CD14-positive monocyte (primary cell): ENCODE measurements around the gene BRCC3. TPM values are rescaled to one million over a fixed set of nuclear protein-coding genes. Genes with fewer than 3 reads are reported as not detected.
A peak's percentile ranks its signal among the peaks of the same experiment; 100 is the strongest.

Experiments used
- DNase-seq, 3 donors: peaks; one replicate each; pipeline ENCODE4 v3.0.0-alpha.2; 2011 to 2022
- H2AFZ ChIP-seq: 2 replicates; pipeline ENCODE4 v1.6.0; 2012; ENCODE audit warnings: mild to moderate bottlenecking, low read depth, low read length, inconsistent platforms; ENCODE audit not compliant: insufficient read depth, poor library complexity, severe bottlenecking
- H3K27ac ChIP-seq, 2 donors: 1 replicate in 1 of 2; 2 replicates in 1 of 2; pipeline ENCODE4 v1.5.1; 2012 to 2013; ENCODE audit warnings: low read length in 2 of 2, control low read depth in 1 of 2, inconsistent platforms in 1 of 2, low read depth in 1 of 2, mild to moderate bottlenecking in 1 of 2
- H3K27me3 ChIP-seq, 2 donors: one replicate each; pipeline versions ENCODE4 v1.6.0 to v1.6.1; 2011 to 2013; ENCODE audit warnings: low read length in 2 of 2; ENCODE audit not compliant: control insufficient read depth in 2 of 2, insufficient read depth in 2 of 2
- H3K36me3 ChIP-seq, 2 donors: replicated peaks in 1 of 2; 1 replicate in 1 of 2; 2 replicates in 1 of 2; pipeline versions ENCODE4 v1.5.1 to v1.6.1; 2012 to 2013; ENCODE audit warnings: low read length in 2 of 2, control low read depth in 1 of 2, inconsistent platforms in 1 of 2, mild to moderate bottlenecking in 1 of 2; ENCODE audit not compliant: insufficient read depth in 2 of 2, control insufficient read depth in 1 of 2
- H3K4me1 ChIP-seq, 2 donors: 1 replicate in 1 of 2; 2 replicates in 1 of 2; pipeline versions ENCODE4 v1.5.1 to v1.6.1; 2012 to 2013; ENCODE audit warnings: low read length in 2 of 2, control low read depth in 1 of 2, inconsistent platforms in 1 of 2, mild to moderate bottlenecking in 1 of 2, moderate library complexity in 1 of 2; ENCODE audit not compliant: insufficient read depth in 2 of 2, control insufficient read depth in 1 of 2
- H3K4me2 ChIP-seq: replicated peaks from 2 replicates; pipeline ENCODE3; 2012; ENCODE audit warnings: low read length, moderate library complexity, mild to moderate bottlenecking; ENCODE audit not compliant: poor library complexity, severe bottlenecking; ENCODE audit errors: extremely low read depth
- H3K4me3 ChIP-seq, 3 experiments: fragments of 200-600 bp in 1 of 3; sonication (generic) in 1 of 3; replicated peaks in 1 of 3; 1 replicate in 2 of 3; 2 replicates in 1 of 3; pipeline ENCODE4 v1.5.1; 2011 to 2013; ENCODE audit warnings: low read length in 3 of 3, mild to moderate bottlenecking in 3 of 3, control low read depth in 2 of 3, low read depth in 2 of 3, inconsistent platforms in 1 of 3, moderate library complexity in 1 of 3
- H3K79me2 ChIP-seq: 2 replicates; pipeline ENCODE4 v1.6.0; 2012; ENCODE audit warnings: mild to moderate bottlenecking, control low read depth, inconsistent platforms, low read length, moderate library complexity; ENCODE audit not compliant: insufficient read depth
- H3K9ac ChIP-seq: 2 replicates; pipeline ENCODE4 v1.6.0; 2017; ENCODE audit warnings: low read length, mild to moderate bottlenecking; ENCODE audit not compliant: insufficient read depth, poor library complexity, severe bottlenecking
- H3K9me3 ChIP-seq, 2 donors: replicated peaks in 1 of 2; 1 replicate in 1 of 2; 2 replicates in 1 of 2; pipeline versions ENCODE4 v1.5.1 to v1.6.1; 2012 to 2013; ENCODE audit warnings: low read length in 2 of 2, control low read depth in 1 of 2; ENCODE audit not compliant: control insufficient read depth in 1 of 2, insufficient read depth in 1 of 2
- H4K20me1 ChIP-seq: 2 replicates; pipeline ENCODE4 v1.6.0; 2012; ENCODE audit warnings: mild to moderate bottlenecking, low read length, control low read depth, moderate library complexity; ENCODE audit not compliant: insufficient read depth
- H3K27ac Mint-ChIP-seq, 7 donors: one replicate each; pipeline ENCODE4 v1.8.0; 2020; ENCODE audit warnings: mild to moderate bottlenecking in 7 of 7, mixed read lengths in 7 of 7, moderate library complexity in 6 of 7, inconsistent platforms in 2 of 7
- H3K27me3 Mint-ChIP-seq, 3 donors: one replicate each; pipeline ENCODE4 v1.8.0; 2021 to 2022; ENCODE audit warnings: low read depth in 3 of 3, mild to moderate bottlenecking in 3 of 3, mixed read lengths in 3 of 3, moderate library complexity in 3 of 3, inconsistent platforms in 1 of 3
- H3K36me3 Mint-ChIP-seq, 2 donors: one replicate each; pipeline ENCODE4 v1.8.0; 2020; ENCODE audit warnings: mixed read lengths in 2 of 2, inconsistent platforms in 1 of 2, mild to moderate bottlenecking in 1 of 2
- H3K4me1 Mint-ChIP-seq: one replicate; pipeline ENCODE4 v1.8.0; 2020; ENCODE audit warnings: mild to moderate bottlenecking, mixed read lengths
- H3K4me3 Mint-ChIP-seq, 2 donors: one replicate each; pipeline ENCODE4 v1.8.0; 2020; ENCODE audit warnings: mild to moderate bottlenecking in 2 of 2, mixed read lengths in 2 of 2, moderate library complexity in 1 of 2
- H3K9me3 Mint-ChIP-seq, 7 donors: one replicate each; pipeline ENCODE4 v1.8.0; 2020 to 2022; ENCODE audit warnings: mixed read lengths in 7 of 7, mild to moderate bottlenecking in 6 of 7, moderate library complexity in 6 of 7, inconsistent platforms in 2 of 7
- WGBS: methylation state at CpG from one replicate; pipeline ENCODE4 v1.1.5; 2013; ENCODE audit warnings: missing lambda C conversion rate; ENCODE audit not compliant: insufficient coverage; 5-methylcytosine and 5-hydroxymethylcytosine counted together
- intact Hi-C, 2 donors: fragments of 100-400 bp; cut with micrococcal nuclease; formaldehyde crosslinking; loops; one replicate each; pipeline versions ENCODE4 v1.15.0 to v1.15.1; 2023
- polyA plus RNA-seq, 3 donors: library from polyadenylated mRNA; depleted of rRNA in 1 of 3; unstranded in 2 of 3; stranded (reverse) in 1 of 3; fragments of 300-500 nt in 2 of 3; fragments of >200 nt in 1 of 3; fragmentation: Illumina TruSeq in 2 of 3; gene quantifications; 1 replicate in 2 of 3; 2 replicates in 1 of 3; pipeline ENCODE4 v1.2.3, GENCODE V29; 2012 to 2021
- TF ChIP-seq, protein P1 (sequence below): fragments of 200-600 bp; IDR thresholded peaks from one replicate; pipeline ENCODE4 v1.8.0; 2022; ENCODE audit warnings: antibody characterized with exemption, mild to moderate bottlenecking

The BRCC3 gene
- polyA plus RNA-seq, 3 donors: 8.4 to 21.7 (median 10.0) TPM

DNA sequence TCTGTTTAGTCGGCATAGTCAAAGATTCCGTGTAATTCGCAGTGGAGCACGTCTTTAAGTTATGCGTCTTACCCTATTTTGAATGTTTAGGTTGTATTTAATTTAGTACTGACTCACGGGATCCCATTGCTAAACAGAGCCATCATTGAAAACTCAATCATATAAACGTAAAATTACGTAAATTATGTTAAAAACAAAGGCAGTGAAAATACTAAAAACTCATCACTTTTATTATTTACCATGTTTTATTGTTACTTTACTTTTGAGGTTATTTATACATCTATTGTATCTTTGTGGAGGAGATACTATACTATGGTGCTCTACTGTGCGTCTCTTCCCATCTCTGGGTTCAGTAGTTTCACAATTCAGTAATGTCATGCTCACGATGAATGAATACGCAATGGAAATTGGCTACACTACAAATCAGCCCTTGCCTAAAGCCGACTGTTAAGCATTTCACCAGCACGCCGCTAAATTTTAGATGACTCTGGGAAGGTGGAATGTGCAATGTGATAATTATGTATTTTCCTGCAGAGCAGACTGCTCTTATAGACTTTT, 43.7 kb upstream of the BRCC3 start:
- H3K9me3 Mint-ChIP-seq: peaks cover 0 to 10% (median 0%) of the 10 kb centered on the region in 7 donors
- intact Hi-C loops: loop anchor here (5.0 kb wide), 1 partner anchor 45 kb away; the partner anchor contains the start of genes BRCC3 (in 2 of the 2), CMC4 (in 2 of the 2) and MTCP1 (in 2 of the 2)
- peak overlapping the region; percentile 95 to 97 (median 96) for H3K27ac Mint-ChIP-seq
- H3K79me2 ChIP-seq: peaks cover 39% of the 10 kb centered on the region
- peak overlapping the region; percentile 94 to 96 for H3K27ac ChIP-seq
- H3K9me3 ChIP-seq: no peaks in the 10 kb centered on the region
- peak overlapping the region; percentile 87 for H3K9ac ChIP-seq
- peak; percentile 57 to 66 (median 63) for DNase-seq
- peak overlapping the region; percentile 61 for H2AFZ ChIP-seq
- peaks cover 5 to 6% of the 10 kb centered on the region in 2 donors for H3K4me1 ChIP-seq
- peak overlapping the region; percentile 76 to 82 for H3K4me3 Mint-ChIP-seq
- WGBS: no CpG with 5 or more reads among the region's 14 CpGs
- peak overlapping the region; percentile 58 to 85 (median 80) for H3K4me3 ChIP-seq
- TF ChIP-seq, protein P1, sequence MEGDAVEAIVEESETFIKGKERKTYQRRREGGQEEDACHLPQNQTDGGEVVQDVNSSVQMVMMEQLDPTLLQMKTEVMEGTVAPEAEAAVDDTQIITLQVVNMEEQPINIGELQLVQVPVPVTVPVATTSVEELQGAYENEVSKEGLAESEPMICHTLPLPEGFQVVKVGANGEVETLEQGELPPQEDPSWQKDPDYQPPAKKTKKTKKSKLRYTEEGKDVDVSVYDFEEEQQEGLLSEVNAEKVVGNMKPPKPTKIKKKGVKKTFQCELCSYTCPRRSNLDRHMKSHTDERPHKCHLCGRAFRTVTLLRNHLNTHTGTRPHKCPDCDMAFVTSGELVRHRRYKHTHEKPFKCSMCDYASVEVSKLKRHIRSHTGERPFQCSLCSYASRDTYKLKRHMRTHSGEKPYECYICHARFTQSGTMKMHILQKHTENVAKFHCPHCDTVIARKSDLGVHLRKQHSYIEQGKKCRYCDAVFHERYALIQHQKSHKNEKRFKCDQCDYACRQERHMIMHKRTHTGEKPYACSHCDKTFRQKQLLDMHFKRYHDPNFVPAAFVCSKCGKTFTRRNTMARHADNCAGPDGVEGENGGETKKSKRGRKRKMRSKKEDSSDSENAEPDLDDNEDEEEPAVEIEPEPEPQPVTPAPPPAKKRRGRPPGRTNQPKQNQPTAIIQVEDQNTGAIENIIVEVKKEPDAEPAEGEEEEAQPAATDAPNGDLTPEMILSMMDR: no peak
- no peaks in the 10 kb centered on the region for H4K20me1 ChIP-seq
- peaks cover 0 to 2% of the 10 kb centered on the region in 2 donors for H3K27me3 ChIP-seq
- H3K36me3 ChIP-seq: no peaks in the 10 kb centered on the region
- peaks cover 0 to 3% (median 0%) of the 10 kb centered on the region in 3 donors for H3K27me3 Mint-ChIP-seq
- H3K36me3 Mint-ChIP-seq: peaks cover 4 to 5% of the 10 kb centered on the region in 2 donors
- peak overlapping the region; percentile 75 for H3K4me2 ChIP-seq
- peaks cover 8% of the 10 kb centered on the region for H3K4me1 Mint-ChIP-seq

DNA sequence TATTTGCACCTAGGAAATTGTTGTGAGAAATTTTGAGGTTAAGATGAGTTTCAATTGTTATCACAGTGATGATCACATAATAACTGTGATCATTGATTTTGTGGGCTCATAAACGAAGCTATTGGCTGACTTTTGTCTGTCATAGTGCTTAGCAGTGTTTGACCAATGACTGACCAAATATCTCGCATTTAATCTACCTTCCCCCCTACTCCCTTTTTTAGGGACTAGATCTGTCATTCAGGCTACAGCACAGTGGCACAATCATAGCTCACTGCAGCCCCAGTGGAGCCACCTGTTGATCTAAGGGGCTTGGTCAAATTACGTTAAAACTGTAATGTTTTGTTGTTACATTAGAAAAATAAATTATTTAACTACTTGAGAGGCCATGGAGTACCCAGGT, 43.2 kb upstream of the BRCC3 start:
- no peaks in the 10 kb centered on the region for H3K36me3 ChIP-seq
- H3K27ac ChIP-seq: peak overlapping the region in 1 of 2 donors; percentile 94
- Mint-ChIP-seq H3K27me3 (peaks cover 0 to 2% (median 0%) of the 10 kb centered on the region in 3 donors), H3K4me1 (peaks cover 8% of the 10 kb centered on the region), H3K36me3 (peaks cover 4 to 5% of the 10 kb centered on the region in 2 donors), H3K4me3 (peak overlapping the region; percentile 76 to 82), H3K9me3 (peaks cover 0 to 13% (median 0%) of the 10 kb centered on the region in 7 donors), H3K27ac (peak overlapping the region in 4 of 7 donors; percentile 82 to 97 (median 95))
- H2AFZ ChIP-seq: no peak overlapping the region
- no peaks in the 10 kb centered on the region for H3K27me3 ChIP-seq
- no peak for DNase-seq
- H3K4me1 ChIP-seq: peaks cover 5 to 6% of the 10 kb centered on the region in 2 donors
- WGBS: no CpG with 5 or more reads among the region's 3 CpGs
- no peaks in the 10 kb centered on the region for H3K9me3 ChIP-seq
- intact Hi-C loops: loop anchor here (5.0 kb wide), 1 partner anchor 44 kb away; the partner anchor contains the start of genes BRCC3 (in 2 of the 2), CMC4 (in 2 of the 2) and MTCP1 (in 2 of the 2)
- TF ChIP-seq, protein P1: no peak
- H3K4me2 ChIP-seq: peak overlapping the region; percentile 75
- H3K4me3 ChIP-seq: peak overlapping the region in 2 of 3 experiments; percentile 80 to 85
- H3K9ac ChIP-seq: no peak overlapping the region
- H3K79me2 ChIP-seq: peaks cover 39% of the 10 kb centered on the region
- H4K20me1 ChIP-seq: no peaks in the 10 kb centered on the region
